ENCODE measurements around the gene ALOX5.
"Not testable (repeated sequence)": the region's sequence is repeated elsewhere in the genome, so short reads cannot be mapped to it uniquely, and the experiment has no call there.

ALOX5 gene

DNA sequence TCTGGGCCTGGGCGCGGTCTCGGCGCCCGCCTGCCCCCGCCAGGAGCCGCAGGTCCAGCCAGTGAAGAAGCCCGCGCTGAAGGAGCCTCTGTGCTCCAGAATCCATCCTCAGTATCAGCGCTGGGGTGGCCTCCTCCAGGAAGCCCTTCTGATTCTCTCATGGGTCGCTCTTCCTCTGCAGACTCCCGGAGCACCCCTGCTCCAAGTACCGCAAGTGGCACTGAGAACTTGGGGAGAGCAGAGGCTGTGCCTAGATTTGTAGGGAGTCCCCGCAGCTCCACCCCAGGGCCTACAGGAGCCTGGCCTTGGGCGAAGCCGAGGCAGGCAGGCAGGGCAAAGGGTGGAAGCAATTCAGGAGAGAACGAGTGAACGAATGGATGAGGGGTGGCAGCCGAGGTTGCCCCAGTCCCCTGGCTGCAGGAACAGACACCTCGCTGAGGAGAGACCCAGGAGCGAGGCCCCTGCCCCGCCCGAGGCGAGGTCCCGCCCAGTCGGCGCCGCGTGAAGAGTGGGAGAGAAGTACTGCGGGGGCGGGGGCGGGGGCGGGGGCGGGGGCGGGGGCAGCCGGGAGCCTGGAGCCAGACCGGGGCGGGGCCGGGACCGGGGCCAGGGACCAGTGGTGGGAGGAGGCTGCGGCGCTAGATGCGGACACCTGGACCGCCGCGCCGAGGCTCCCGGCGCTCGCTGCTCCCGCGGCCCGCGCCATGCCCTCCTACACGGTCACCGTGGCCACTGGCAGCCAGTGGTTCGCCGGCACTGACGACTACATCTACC is at the start of gene ALOX5:
Gene ALOX5 (plus strand): TSS at position 641 of the 774 bp plus-strand sequence. CDS start 64 bp downstream, at position 705.
- no peak for DNase-seq

- no peak for DNase-seq
Observed at GRCh38 chr10:45325116-45325515, 48.9 kb upstream of the ALOX5 start.

- not testable (repeated sequence) for DNase-seq
Observed at GRCh38 chr10:45326864-45327263, 47.2 kb upstream of the ALOX5 start.

DNA sequence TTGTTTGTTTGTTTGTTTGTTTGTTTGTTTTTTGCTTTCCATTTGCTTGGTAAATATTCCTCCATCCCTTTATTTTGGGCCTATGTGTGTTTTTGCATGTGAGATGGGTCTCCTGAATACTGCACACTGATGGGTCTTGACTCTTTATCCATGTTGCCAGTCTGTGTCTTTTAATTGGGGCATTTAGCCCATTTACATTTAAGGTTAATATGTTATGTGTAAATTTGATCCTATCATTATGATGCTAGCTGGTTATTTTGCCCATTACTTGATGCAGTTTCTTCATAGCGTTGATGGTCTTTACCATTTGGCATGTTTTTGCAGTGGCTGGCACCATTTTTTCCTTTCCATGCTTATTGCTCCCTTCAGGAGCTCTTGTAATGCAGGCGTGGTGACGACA is 42.2 kb upstream of the ALOX5 start:
- not testable (repeated sequence) for DNase-seq

GRCh38 chr10:45339894-45340293 is 34.1 kb upstream of the ALOX5 start:
- DNase-seq: no peak

GRCh38 chr10:45340420-45340819 is 33.6 kb upstream of the ALOX5 start:
- not testable (repeated sequence) for DNase-seq

GRCh38 chr10:45346652-45347335 is 27.2 kb upstream of the ALOX5 start:
- not testable (repeated sequence) for DNase-seq

- DNase-seq: not testable (repeated sequence)
Observed at GRCh38 chr10:45347464-45347863, 26.6 kb upstream of the ALOX5 start.

DNA sequence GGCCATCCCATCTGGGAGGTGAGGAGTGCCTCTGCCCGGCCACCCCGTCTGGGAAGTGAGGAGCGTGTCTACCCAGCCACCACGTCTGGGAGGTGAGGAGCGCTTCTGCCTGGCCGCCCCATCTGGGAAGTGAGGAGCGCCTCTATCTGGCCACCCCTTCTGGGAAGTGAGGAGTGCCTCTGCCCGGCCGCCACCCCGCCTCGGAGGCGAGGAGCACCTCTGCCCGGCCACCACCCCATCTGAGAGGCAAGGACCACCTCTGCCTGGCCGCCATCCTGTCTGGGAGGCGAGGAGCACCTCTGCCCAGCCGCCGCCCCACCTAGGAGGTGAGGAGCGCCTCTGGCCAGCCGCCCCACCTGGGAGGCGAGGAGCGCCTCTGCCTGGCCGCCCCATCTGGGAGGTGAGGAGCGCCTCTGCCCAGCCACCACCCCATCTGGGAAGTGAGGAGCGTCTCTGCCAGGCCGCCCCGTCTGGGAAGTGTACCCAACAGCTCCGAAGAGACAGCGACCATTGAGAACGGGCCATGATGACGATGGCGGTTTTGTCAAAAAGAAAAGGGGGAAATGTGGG is 25.7 kb upstream of the ALOX5 start:
- not testable (repeated sequence) for DNase-seq

- DNase-seq: no peak
Observed at GRCh38 chr10:45353186-45353585, 20.8 kb upstream of the ALOX5 start.

- DNase-seq: no peak
Observed at GRCh38 chr10:45354261-45354660, 19.8 kb upstream of the ALOX5 start.

DNA sequence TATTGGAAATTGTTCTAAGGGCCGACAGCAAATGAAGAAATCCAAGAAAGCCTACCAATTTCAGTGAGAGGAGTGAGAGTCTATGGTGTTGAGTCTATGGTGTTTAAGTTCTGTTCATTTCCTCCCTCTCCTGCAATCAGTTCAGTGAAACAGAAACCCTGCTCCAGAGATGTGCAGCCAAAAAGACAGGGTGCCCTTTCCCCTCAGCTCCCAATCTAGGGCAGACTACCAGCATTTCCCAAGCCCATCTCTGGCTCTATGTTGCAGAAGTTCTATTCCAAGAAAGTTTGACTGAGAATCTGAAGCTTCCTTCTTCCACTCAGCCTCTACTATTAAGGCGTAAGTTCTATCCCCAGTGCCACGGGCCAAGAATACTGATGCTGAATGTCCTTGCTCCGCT is 18.5 kb upstream of the ALOX5 start:
- no peak for DNase-seq

DNA sequence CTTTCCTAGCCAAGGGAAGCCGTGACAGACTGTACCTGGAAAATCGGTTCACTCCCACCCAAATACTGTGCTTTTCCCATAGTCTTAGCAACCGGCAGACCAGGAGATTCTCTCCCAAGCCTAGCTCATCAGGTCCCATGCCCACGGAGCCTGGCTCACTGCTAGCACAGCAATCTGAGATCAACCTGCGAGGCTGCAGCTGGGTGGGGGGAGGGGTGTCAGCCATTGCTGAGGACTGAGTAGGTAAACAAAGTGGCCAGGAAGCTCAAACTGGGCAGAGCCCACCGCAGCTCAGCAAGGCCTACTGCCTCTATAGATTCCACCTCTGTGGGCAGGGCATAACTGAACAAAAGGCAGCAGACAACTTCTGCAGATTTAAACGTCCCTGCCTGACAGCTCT is 15.1 kb upstream of the ALOX5 start:
- DNase-seq: not testable (repeated sequence)

GRCh38 chr10:45361983-45362799 is 11.8 kb upstream of the ALOX5 start:
- not testable (repeated sequence) for DNase-seq

DNA sequence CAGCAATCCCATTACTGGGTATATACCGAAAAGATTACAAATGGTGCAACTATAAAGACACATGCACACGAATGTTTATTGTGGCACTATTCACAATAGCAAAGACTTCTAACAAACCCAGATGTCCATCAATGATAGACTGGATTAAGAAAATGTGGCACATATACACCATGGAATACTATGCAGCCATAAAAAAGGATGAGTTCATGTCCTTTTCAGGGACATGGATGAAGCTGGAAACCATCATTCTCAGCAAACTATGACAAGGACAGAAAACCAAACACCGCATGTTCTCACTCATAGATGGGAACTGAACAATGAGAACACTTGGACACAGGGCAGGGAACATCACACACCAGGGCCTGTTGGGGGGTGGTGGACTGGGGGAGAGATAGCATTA is 6.4 kb upstream of the ALOX5 start:
- not testable (repeated sequence) for DNase-seq

DNA sequence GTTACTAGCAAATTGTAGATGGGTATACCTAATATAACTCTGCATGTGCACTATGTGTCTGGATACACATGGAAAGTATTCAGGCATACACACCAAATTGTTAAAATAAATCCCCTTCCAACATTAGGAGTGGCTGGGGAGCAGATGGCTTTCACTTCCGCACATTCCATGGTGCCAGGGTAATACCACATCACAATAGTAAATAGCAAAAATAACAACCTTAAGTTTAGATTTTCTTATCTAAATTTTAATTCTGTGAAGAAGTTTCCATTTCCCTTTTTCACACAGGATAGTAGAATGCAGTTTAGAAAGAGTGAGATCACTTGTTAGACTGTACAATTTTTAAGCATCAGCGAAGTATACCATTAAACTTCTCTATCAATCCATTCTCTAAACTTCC is 5.8 kb upstream of the ALOX5 start:
- no peak for DNase-seq

GRCh38 chr10:45370202-45370955 is 3.6 kb upstream of the ALOX5 start:
- no peak for DNase-seq

- DNase-seq: no peak
Observed at GRCh38 chr10:45371560-45371959, 2.5 kb upstream of the ALOX5 start.

GRCh38 chr10:45372251-45372951 is 1.6 kb upstream of the ALOX5 start:
- no peak for DNase-seq

- DNase-seq: no peak
Observed at GRCh38 chr10:45373003-45373575, 927 bp upstream of the ALOX5 start.

DNA sequence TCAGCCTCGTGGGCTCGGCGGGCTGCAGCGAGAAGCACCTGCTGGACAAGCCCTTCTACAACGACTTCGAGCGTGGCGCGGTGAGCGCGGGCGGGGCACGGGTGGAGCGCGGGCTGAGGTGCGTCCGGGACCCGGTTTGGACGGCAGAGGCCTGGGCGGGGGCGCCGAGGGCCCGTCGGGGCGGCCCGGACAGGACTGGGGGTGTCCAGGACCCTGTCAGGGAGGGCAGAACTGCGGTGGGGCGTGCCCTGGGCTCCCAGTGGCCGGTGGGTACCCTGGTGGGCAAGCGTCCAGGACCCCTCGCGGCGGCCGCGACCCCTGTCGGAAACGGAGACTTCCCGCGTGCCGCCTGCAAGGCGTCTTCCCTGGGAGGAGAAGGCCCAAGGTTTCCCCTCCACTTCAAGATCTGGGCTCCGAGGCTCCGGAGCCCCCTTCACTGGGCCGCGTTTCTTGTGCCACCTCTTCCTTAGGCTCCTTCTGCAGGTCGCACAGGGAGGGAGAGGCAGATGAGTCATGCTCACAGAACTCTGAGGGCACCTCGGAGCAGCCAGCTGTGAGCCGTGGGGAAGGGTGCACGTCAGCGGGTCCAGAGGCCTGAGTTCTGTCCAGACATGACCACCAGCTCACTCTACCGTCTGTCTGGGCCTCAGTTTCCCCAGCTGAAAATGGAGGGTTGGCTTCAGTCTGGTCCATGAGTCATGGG is 485 bp downstream of the ALOX5 start:
- DNase-seq: no peak
